Measurements from ENCODE around the gene CRISPLD2.

The CRISPLD2 gene

GRCh38 chr16:84918006-84918909 is 98.5 kb downstream of the CRISPLD2 start:
- DNase-seq = no peak

DNA sequence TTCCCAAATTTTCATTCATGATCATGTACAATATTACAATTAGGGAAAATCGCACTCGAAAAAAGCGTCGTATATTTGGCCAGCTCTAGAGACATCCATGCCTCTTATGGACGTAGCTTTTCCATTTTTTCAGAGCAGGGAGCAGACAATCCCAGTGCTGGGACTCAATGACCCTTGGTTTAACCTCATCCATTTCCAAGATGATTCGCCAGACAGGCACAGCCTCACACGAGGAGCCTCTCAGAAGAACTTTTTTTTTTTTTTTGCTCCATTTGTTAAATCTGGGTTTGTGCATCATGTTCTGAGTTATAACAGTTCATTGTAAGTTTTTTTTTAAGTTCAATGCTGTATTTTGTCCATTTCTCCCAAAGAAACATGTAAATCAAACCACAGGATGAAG is 99.5 kb downstream of the CRISPLD2 start:
- DNase-seq = no peak

DNA sequence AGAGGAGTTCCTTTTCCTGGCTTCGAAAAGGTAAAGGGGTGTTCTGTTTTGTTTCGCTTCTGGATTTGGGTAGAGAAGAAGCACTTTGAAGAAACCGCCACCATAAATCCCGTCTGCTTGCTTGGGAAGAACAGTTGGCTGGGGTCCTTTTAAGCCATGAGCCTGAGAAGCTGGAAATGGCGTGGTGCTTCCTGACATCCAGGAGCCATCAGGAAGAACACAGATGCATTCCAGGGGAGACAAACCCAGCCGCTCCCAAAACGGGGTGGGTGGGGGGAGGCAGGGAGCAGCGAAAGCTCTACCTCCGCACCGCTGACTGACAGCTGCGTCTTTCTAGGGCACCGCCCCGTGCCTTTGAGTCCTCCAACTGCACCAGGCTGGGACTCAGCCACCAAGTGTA is 99.9 kb downstream of the CRISPLD2 start:
- no peak for DNase-seq

DNA sequence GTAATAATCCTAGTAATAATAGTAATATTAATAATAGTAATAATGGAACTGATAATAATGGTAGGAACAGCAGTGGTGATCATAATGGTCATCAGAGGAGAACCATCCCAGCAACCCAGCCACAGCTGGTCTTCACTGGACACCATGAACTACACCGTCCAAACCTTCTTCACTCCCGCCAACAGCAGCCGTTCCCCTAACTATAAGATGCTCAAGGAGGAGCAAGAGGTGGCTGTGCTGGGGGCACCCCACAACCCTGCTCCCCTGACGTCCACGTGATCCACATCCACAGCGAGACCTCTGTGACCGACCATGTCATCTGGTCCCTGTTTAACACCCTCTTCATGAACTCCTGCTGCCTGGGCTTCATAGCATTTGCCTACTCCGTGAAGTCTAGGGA is 100.5 kb downstream of the CRISPLD2 start:
- no peak for DNase-seq

GRCh38 chr16:84922351-84923120 is 102.8 kb downstream of the CRISPLD2 start:
- DNase-seq = peak; percentile 87

- DNase-seq = peak; percentile 45
Measured at GRCh38 chr16:84924331-84925091, 104.7 kb downstream of the CRISPLD2 start.

DNA sequence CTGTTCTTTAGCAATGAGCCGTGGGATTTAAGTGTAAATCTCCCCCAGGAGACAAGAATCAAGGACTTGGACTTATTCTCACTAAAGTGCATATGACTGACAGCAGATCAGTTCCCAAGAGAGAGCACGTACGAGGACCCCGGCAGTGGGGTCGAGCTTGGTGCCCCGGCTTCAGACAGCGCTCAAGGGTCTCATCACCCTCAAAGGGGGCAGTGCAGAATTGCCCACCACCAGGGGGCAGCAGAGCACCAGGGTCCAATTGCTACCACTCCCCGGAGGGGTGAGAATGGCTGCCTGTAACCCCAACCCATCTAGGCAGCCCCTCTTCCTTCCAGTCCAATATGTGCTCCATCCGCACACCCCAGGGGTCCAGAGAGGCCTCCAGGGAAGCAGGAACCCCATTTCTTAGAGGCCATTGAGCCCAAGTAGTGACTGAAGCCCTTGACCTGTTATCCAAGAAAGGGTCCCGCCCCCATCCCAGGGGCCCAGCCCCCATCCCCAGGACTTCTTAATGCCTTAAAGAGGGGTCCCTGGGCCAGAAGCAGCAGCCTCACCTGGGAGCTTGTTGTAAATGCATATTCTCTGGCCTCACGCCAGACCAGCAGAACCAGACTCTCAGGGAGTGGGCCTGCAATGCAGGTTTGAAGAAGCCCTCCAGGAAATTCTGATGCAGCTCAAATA is 105.4 kb downstream of the CRISPLD2 start:
- DNase-seq = peak; percentile 45

GRCh38 chr16:84925773-84926372 is 106.1 kb downstream of the CRISPLD2 start:
- DNase-seq = no peak

GRCh38 chr16:84926462-84926861 is 106.7 kb downstream of the CRISPLD2 start:
- no peak for DNase-seq

DNA sequence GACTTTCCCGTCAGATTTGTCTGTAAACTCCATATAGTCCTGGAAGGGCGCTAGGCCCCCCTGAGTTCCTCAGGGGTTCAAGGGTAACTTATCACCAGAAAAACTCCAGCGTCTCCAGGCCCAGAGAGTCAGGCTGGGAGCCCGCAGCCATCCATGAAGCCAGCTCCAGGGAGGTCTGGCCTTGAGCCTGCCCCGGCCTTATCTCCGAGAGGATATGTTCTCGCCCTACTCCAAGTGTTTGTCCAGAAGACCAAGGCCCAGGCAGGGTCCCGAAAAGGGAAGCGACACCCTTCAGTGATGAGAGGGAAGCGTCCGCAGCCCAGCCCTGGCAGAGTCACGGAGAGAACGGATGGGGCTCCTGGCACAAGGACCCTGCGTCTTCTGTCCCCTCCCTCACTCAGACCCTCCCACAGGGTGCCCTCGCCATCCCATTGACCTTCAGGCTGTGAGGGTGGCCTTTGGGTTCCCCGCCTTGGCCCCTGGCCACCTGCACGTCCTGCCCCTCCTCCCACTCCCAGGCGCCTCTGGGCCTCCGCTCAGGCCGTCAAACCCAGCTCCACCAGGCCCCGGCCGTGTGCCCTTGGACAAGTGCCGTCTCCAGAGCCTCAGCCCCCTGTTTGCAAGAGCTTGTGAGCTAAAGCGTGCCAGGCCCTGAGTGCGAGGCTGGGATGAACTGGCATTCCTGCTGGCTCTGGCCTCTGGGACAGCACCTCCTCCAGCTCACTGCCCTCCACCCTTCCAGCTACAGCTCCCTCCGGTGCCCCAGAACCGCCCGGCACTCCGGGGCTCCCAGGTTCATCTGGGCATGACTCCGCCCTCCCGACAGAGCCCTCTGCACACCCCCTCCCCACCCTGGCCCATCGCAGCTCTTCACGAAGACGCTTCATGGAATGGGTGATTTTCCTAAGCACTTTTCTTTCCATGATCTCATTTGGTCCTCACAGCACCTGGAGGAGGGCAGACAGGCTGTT is 108.1 kb downstream of the CRISPLD2 start:
- no peak for DNase-seq

DNA sequence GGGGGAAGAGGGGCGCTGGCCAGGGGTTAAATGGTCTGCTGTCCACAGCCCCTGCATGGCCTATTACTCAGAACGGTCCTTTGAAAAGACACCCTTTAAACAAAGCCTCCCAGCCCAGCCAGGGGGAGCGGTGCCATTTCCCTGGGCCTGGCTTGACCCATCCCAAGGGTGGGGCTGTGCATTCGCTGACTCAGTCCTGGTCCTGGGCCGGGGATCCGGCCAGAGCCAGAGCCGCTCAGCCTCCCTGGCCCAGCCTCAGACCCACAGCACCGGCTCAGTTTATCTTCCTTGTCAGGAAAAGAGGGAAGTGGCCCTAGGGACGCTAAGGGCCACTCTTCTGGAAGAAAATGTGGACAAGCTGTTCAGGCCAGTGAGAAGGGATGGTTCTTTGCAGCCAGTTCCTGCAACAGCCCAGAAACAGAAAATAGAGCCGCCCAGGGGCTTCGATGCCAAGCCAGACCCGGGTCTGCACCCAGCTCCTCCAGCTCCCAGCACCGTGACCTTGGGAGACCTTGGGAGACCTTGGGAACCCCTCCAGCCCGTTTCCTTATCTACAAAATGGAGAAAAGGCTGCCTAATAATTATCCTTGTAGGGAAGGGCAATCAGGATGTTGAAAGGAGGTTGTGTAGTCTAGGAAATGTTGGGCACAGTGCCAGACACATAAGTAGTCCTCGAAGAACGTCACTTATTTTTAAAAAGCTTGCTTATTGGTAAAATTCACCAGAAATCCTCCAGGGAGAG is 109.1 kb downstream of the CRISPLD2 start:
- DNase-seq = peak; percentile 3

- DNase-seq = no peak
Measured at GRCh38 chr16:84929421-84930297, 109.9 kb downstream of the CRISPLD2 start.

DNA sequence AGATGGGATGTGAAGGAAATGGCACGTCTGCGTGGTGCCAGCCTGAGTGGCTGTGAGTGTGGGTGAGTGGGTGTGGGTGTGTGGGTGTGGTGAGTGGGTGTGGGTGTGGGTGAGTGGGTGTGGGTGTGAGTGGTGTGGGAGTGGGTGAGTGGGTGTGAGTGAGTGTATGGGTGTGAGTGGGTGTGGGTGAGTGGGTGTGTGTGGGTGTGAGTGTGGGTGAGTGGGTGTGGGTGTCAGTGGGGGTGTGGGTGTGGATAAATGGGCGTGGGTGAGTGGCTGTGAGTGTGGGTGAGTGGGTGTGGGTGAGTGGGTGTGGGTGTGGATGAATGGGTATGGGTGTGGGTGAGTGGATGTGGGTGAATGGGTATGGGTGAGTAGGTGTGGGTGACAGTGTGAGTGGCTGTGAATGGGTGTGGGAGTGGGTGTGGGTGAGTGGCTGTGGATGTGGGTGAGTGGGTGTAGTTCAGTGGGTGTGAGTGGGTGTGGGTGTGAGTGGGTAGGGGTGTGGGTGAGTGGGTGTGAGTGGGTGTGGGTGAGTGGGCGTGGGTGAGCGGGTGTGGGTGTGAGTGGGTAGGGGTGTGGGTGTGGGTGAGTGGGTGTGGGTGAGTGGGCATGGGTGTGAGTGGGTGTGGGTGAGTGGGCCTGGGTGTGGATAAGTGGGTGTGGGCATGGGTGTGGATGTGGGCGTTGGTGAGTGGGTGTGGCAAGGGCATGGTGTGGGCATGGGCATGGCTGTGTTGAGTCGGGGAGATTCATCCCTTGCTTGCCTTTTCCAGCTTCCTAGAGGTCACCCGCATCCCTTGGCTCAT is 110.7 kb downstream of the CRISPLD2 start:
- no peak for DNase-seq

- DNase-seq = no peak
Measured at GRCh38 chr16:84931107-84931494, 111.3 kb downstream of the CRISPLD2 start.

DNA sequence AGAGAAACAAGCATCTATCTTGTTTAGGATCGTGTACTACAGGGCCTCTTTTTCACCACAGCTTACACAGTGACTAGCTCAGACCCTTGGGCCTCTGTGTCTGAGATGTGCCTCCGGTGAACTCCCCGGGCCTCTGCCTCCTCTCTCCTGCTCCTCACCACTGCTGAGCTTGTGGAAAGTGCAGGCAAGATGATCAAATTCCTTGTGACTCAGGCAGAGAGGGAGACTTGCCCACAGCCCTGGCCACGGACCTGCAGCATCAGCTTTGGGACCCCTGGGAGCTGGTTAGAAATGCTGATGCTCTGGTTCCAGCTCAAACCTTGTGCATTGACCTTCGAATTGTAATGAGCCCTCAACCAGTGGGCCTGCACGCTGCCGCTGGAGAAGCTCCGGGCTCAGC is 111.7 kb downstream of the CRISPLD2 start:
- no peak for DNase-seq

DNA sequence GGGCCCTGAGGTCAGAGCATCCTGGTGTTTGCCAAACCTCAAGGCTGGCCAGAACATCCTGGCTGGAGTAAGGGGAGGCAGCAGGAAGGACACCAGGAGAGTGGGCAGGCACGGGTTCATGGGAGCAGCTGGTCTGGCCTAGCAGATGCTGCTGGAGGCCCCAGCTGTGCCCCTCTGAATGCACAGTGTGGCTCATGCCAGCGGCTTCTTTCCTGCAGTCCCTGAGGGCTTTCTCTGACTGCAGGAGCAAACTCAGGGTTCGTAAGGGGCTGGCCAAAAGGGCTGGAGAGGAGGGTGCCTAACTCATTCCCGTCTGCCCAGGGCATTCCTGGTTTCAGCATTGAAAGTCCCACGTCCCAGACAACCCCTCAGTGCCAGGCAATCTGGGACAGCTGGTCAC is 112.9 kb downstream of the CRISPLD2 start:
- peak; percentile 86 for DNase-seq

DNA sequence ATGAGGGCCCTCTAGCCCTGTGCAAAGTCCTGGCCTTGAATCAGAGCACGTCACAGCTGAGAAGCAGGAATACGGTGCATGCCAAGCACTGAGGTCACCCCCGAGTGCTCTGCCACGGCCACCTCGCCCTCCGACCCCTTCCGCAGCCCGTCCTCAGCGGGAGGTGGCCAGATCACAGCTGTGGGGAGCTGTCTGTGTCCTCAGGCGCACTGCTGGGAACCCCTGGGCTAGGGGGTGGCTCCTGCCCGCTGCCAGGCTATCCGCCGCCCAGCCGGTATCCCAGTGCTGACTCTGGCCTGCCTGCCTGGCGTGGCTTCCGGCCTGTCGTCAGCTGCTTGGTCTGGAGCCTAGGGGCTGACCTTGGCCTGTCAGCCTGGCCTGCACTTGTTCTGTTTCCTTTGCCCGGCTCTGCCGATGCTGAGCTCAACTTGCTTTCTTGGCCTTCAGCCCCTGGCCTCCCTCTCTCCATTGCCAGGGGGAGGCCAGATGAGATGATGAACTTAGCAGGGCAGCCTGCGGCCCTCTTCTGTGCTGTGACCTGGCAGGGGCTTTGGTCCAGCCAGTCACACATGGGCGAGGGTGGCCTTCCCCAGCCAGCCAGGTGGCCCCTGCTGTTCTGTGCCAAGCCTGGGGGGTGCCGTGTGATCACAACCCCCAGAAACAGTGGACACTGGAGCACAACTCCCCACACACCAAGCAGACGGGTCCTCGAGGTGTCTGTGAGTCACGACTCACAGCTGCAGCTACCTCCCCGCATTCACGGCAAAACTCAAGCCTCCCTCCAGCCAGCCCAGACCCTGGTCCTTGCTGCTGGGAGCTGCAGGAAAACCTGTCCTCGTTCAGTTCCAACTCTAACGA is 114.2 kb downstream of the CRISPLD2 start:
- DNase-seq = no peak
